GM13977 (cell line): Measurements from ENCODE around the gene LBP.

ENCODE experiments used
- DNase-seq: peaks from one replicate; pipeline ENCODE4 v3.0.0; 2012; ENCODE audit warnings: low spot score
- CTCF ChIP-seq: IDR thresholded peaks from 2 replicates; pipeline ENCODE4 v1.5.1; 2012; ENCODE audit warnings: mild to moderate bottlenecking, control low read depth; ENCODE audit not compliant: insufficient read depth; ENCODE audit errors: extremely low read depth, missing control alignments
- in situ Hi-C: fragments of 300-500 bp; cut with MboI; formaldehyde crosslinking; loops from one replicate; pipeline ENCODE4 v1.12.0; 2022; ENCODE audit warnings: low sequenced_read_pairs, low pct_unique_long_range_greater_than_20kb, mixed read lengths, inconsistent platforms; ENCODE audit not compliant: unreplicated experiment

Gene LBP

GRCh38 chr20:38346247-38346651 lies at the start of gene LBP:
Gene LBP (plus strand): TSS chr20:38346482. CDS start chr20:38346517, 35 bp downstream.
- TF ChIP-seq CTCF = no peak
- in situ Hi-C loops = no loop called here
- no peak for DNase-seq

DNA sequence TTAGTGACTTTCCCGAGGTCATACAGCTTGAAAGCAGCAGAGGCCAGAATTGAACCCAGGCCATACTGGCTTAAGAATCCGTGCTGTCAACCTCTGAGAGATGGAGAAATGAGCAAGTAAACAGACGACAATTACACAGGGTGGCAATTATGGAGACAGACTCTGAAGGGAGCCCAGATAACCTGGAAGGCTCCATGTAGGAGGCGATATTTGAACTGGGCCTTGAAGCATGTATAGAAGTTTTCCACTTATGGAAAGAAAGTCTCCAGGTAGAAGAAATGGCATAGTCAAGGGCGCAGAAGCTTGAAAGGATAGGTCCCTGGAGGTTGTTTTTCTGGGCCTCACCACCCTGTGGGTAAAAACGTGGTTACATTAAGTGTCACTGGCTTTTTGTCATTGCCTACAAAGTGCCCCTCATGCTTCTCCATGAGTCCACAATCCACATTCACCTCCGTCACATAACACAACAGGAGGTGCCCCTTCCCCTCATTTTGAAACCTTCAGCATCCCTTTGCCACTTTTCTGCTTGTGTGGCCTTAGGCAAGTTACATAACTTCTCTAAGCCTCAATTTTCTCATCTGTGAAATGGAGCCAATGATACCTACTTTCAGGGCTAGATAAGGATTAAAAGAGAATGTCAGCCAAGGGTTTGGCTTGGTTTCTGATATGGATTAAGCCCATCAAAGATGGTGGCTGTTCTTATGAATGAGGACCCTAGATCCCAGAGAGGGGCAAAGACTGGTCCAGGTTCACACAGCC lies 48.2 kb upstream of the LBP start:
- TF ChIP-seq CTCF = no peak
- in situ Hi-C loops = no loop called here
- DNase-seq = no peak

GRCh38 chr20:38298768-38299288 lies 47.5 kb upstream of the LBP start:
- DNase-seq = no peak
- in situ Hi-C loops = no loop called here

DNA sequence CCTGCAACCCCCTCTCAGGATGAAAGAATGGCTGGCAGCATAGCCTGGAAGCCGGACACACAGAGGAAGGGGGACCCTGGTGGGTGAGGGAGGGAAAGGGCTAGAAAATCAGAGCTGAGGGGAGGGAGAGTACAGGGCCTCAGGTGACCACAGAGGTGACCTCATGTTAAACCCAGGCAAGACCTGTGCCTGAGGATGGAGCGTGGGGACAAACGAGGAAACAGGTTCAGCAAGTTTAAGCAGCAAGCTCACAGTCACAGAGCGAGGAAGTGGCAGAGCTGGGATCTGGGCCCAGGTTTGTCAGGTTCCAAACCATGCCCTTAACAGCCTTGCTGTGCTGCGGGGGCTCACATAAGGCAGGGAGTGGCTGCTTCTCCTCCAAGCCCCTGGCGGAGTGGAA lies 46.3 kb upstream of the LBP start:
- no peak for DNase-seq
- in situ Hi-C loops = no loop called here
- no peak for TF ChIP-seq CTCF

More at GRCh38 chr20:38298768-38299288, 47.5 kb upstream of the LBP start:
- TF ChIP-seq CTCF = no peak

DNA sequence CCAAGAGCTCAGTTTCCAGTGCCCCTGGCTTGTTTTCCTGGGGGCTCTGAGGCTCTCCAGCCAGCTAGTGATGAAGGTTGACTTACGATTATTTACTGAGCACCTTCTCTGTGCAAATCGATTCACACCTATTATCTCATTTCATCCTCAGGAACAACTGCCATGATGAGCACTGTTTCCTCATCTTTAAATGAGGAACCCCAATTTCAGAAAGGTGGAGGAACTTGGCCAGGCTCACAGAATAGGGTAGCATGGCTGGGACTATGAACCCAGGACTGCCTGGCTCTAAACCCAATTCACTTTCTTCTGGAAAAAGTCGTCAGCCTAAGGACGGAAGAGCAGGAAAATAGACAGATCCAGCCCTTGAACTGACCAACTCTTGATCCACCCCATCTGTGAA lies 45.8 kb upstream of the LBP start:
- no peak for DNase-seq
- no peak for TF ChIP-seq CTCF
- in situ Hi-C loops = no loop called here

GRCh38 chr20:38301309-38301708 lies 45.0 kb upstream of the LBP start:
- in situ Hi-C loops = no loop called here
- no peak for TF ChIP-seq CTCF
- no peak for DNase-seq
